Activated CD4-positive, alpha-beta T cell treated with anti-CD3 and anti-CD28 coated beads, Interleukin-2, amount 50 U/mL, for 1 hour (primary cell): Measurements from ENCODE around the gene UBC.

Source experiments
- DNase-seq: peaks from one replicate; pipeline ENCODE4 v3.0.0-alpha.2; 2020

The UBC gene

DNA sequence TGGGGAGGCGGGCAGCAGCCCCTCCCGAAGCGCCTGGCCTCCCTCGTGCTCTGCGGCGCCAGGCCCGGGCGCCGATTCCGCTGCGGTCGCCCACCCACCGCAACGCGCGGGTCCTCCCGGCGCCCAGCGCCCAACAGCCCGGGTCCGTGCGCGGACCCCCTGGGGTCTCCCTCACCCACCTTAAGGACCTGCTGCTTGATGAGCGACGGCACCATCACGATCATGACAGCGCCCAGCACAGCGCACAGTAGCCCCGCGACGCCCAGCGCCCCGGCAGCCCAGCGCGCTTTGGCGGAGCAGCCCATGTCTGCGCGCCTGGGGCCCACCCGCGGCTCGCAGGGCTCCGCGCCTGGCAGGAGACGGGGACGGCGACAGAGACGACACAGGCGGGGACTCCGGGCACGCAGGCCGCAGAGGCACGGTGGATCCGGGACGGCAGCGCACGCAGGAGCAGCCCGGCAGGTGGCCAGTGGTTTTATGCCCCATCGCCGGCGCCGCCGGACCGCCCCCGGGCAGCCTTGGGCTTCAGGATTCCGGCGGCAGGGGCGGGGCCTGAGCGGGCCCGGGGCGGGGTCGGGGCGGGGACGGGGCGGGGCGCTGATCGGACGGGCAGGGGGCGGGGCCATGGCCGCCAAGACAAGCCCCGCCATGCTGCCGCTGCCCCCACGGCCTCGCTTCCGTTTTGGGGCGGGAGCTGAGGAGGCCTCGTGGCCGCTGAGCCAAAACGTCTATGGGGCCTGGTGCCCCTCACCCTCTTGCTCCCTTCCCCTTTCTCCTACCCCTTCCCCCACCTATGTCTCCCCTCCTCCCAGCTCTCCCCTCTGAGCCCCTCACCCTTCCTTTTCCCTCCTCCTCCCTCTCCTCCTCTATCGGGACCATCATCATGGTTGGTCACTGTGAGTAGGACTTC is 50.8 kb downstream of the UBC start, which contains the start of gene SCARB1:
Gene SCARB1, minus strand, starts transcription at position 449 of the 910 bp plus-strand sequence. Its CDS starts 144 bp downstream, at position 305.
- DNase-seq: peak; percentile 67

DNA sequence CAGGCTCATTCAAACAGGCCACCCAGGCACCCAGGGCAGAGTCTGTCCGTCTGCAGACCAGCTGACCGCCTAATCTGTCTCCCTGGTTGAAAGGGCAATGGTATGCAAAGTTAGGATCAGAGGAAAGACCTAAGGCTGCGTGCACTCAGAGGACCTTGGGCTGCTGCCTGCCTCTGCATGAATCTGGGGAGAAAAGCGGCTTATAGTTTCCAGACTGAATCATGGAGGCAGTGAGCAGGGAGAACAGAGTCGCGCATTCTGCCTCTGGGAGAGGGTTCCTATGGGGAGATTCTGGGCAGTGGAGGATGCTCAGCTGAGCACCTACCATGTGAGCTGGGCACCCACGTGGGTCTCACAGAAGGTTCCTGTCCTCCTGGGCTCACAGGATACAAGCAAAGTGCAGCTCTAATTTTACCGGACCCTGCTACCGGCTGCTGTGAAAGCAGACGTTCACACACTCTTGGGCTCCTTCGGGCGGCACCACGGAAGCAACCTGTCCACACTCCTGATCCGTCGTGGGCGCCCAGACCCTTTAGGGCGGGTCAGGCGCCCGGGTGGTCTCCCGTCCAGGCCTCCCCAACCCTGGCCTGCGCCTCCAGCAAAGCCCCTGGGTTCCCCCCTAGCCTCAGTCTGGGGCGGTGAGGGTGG is 51.6 kb downstream of the UBC start:
- no peak for DNase-seq

DNA sequence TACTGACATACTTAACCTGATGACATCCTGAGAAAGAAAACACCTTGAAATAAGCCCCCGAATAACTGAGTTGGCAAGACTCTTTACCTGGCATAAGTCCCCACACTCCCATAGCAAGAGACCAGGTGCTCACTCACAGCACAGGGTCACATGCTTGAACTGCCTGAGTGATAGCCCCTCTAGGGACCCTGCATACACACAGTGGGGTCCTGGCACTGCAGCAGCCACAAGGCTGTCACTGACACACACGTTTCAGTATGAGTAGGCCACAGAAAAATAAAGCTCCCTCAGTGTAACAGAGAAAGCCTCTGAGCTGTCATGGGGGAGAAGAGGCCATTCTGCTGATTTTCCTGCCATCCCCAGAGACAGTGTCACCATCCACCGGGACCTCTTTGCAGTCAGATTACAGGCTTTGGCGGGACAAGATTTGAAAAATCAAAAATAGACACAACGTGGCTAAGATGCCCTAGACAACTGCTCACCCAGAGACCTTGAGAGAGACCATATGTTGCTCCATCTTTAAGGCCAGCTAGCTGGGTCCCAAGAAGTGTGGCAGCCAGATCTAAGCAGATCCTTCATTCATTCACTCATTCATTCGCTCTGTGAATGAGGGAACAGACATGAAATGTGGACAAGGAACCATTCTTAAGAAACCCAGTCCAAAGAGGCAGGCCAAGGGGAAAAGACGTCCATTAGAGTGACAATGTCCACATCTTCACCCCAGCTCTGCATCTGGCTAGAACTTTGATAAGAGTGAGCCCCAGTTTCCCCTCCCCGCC is 52.4 kb downstream of the UBC start:
- no peak for DNase-seq
